Stimulated activated CD4-positive, alpha-beta T cell treated with anti-CD3 and anti-CD28 coated beads, TNF-alpha, amount 100 ng/mL, for 24 hours (primary cell): ENCODE results near the gene TMCO6.
"Not testable (repeated sequence)": the region's sequence is repeated elsewhere in the genome, so short reads cannot be mapped to it uniquely, and the experiment has no call there.

Experiments used
- DNase-seq, 3 experiments: peaks; one replicate each; pipeline ENCODE4 v3.0.0-alpha.2; 2020; ENCODE audit warnings: low read depth in 3 of 3

Gene TMCO6

GRCh38 chr5:140639148-140639981 lies at the start of gene TMCO6:
Gene TMCO6 (plus strand): TSS chr5:140639451. CDS start chr5:140639528, 77 bp downstream.
- DNase-seq: peak; percentile 94 to 98 (median 97)

- DNase-seq: no peak
Measured at GRCh38 chr5:140590861-140591260, 48.4 kb upstream of the TMCO6 start.

GRCh38 chr5:140591747-140592372 lies 47.4 kb upstream of the TMCO6 start:
- DNase-seq: no peak

- DNase-seq: not testable (repeated sequence)
Measured at GRCh38 chr5:140593070-140593469, 46.2 kb upstream of the TMCO6 start.

GRCh38 chr5:140594169-140594568 lies 45.1 kb upstream of the TMCO6 start:
- DNase-seq: no peak

GRCh38 chr5:140595538-140596300 lies 43.5 kb upstream of the TMCO6 start:
- no peak for DNase-seq

- no peak for DNase-seq
Measured at GRCh38 chr5:140596321-140596741, 42.9 kb upstream of the TMCO6 start.

GRCh38 chr5:140598836-140599235 lies 40.4 kb upstream of the TMCO6 start:
- DNase-seq: no peak

- DNase-seq: no peak
Measured at GRCh38 chr5:140600096-140600495, 39.2 kb upstream of the TMCO6 start.

GRCh38 chr5:140602147-140602546 lies 37.1 kb upstream of the TMCO6 start:
- no peak for DNase-seq

- DNase-seq: not testable (repeated sequence)
Measured at GRCh38 chr5:140603446-140603698, 35.9 kb upstream of the TMCO6 start.

GRCh38 chr5:140603734-140604133 lies 35.5 kb upstream of the TMCO6 start:
- no peak for DNase-seq

GRCh38 chr5:140605879-140606278 lies 33.4 kb upstream of the TMCO6 start:
- DNase-seq: no peak

GRCh38 chr5:140607031-140607430 lies 32.2 kb upstream of the TMCO6 start:
- DNase-seq: no peak

- no peak for DNase-seq
Measured at GRCh38 chr5:140608722-140609121, 30.5 kb upstream of the TMCO6 start.

GRCh38 chr5:140609126-140609525 lies 30.1 kb upstream of the TMCO6 start:
- DNase-seq: no peak

GRCh38 chr5:140611020-140611521 lies 28.2 kb upstream of the TMCO6 start:
- DNase-seq: no peak

- no peak for DNase-seq
Measured at GRCh38 chr5:140622301-140622700, 16.9 kb upstream of the TMCO6 start.

GRCh38 chr5:140623061-140623460 lies 16.2 kb upstream of the TMCO6 start:
- not testable (repeated sequence) for DNase-seq

- DNase-seq: not testable (repeated sequence)
Measured at GRCh38 chr5:140624886-140625285, 14.4 kb upstream of the TMCO6 start.

GRCh38 chr5:140627972-140628371 lies 11.3 kb upstream of the TMCO6 start:
- no peak for DNase-seq

GRCh38 chr5:140628711-140629110 lies 10.5 kb upstream of the TMCO6 start:
- DNase-seq: no peak
